Loucy (cell line): ENCODE measurements around the gene ALDH6A1.
A peak's percentile ranks its signal among the peaks of the same experiment; 100 is the strongest.

Experiments
- H2AFZ ChIP-seq: fragments of 200-600 bp; sonication (generic); 2 replicates; pipeline ENCODE4 v1.6.0; 2016; ENCODE audit warnings: antibody characterized with exemption, mild to moderate bottlenecking, low read length, moderate library complexity
- H3F3A ChIP-seq: fragments of 200-600 bp; 2 replicates; pipeline ENCODE4 v1.6.0; 2016; ENCODE audit warnings: antibody characterized with exemption, low read depth, mild to moderate bottlenecking
- H3K27me3 ChIP-seq: fragments of 200-600 bp; sonication (generic); 2 replicates; pipeline ENCODE4 v1.6.1; 2014; ENCODE audit warnings: low read length, mild to moderate bottlenecking; ENCODE audit not compliant: insufficient read depth, poor library complexity, severe bottlenecking
- H3K36me3 ChIP-seq: fragments of 200-600 bp; sonication (generic); 2 replicates; pipeline ENCODE4 v1.6.1; 2016; ENCODE audit warnings: low read length; ENCODE audit not compliant: insufficient read depth
- H3K4me1 ChIP-seq: fragments of 200-600 bp; sonication (generic); 2 replicates; pipeline ENCODE4 v1.5.1; 2014; ENCODE audit warnings: low read length, mild to moderate bottlenecking; ENCODE audit not compliant: insufficient read depth, poor library complexity, severe bottlenecking
- H3K4me2 ChIP-seq: fragments of 200-600 bp; sonication (generic); 2 replicates; pipeline ENCODE4 v1.6.0; 2014; ENCODE audit warnings: antibody characterized with exemption, low read length, low read depth, mild to moderate bottlenecking; ENCODE audit not compliant: poor library complexity, severe bottlenecking
- H3K4me3 ChIP-seq: fragments of 200-600 bp; sonication (generic); 2 replicates; pipeline ENCODE4 v1.5.1; 2014; ENCODE audit warnings: low read length, mild to moderate bottlenecking, mixed read lengths; ENCODE audit not compliant: poor library complexity, severe bottlenecking
- H3K79me2 ChIP-seq: fragments of 200-600 bp; sonication (generic); 2 replicates; pipeline ENCODE4 v1.6.1; 2014; ENCODE audit warnings: low read length; ENCODE audit not compliant: insufficient read depth
- H3K9ac ChIP-seq: fragments of 200-600 bp; sonication (generic); 2 replicates; pipeline ENCODE4 v1.6.0; 2014; ENCODE audit warnings: mild to moderate bottlenecking, low read depth, low read length, moderate library complexity; ENCODE audit not compliant: poor library complexity, severe bottlenecking
- H3K9me2 ChIP-seq: fragments of 200-600 bp; sonication (generic); replicated peaks from 2 replicates; pipeline ENCODE4 v1.6.1; 2016; ENCODE audit warnings: low read depth, low read length, mixed read lengths
- H3K9me3 ChIP-seq: fragments of 200-600 bp; sonication (generic); 2 replicates; pipeline ENCODE4 v1.6.1; 2014; ENCODE audit warnings: mild to moderate bottlenecking, antibody characterized with exemption, low read length, low read depth; ENCODE audit not compliant: insufficient read depth
- H4K20me1 ChIP-seq: fragments of 200-600 bp; sonication (generic); 2 replicates; pipeline ENCODE4 v1.6.0; 2014; ENCODE audit warnings: antibody characterized with exemption, low read length, mild to moderate bottlenecking; ENCODE audit not compliant: insufficient read depth, poor library complexity, severe bottlenecking
- EZH2phosphoT487 ChIP-seq: fragments of 200-600 bp; IDR thresholded peaks from 2 replicates; pipeline ENCODE4 v1.6.1; 2018; ENCODE audit warnings: antibody characterized with exemption, mild to moderate bottlenecking, moderate library complexity, borderline replicate concordance
- TF ChIP-seq, protein P1 (sequence below): fragments of 200-600 bp; sonication (generic); conservative IDR thresholded peaks from 2 replicates; pipeline ENCODE4 v1.5.1; 2014; ENCODE audit warnings: mild to moderate bottlenecking, antibody characterized with exemption, low read length

Gene ALDH6A1

DNA sequence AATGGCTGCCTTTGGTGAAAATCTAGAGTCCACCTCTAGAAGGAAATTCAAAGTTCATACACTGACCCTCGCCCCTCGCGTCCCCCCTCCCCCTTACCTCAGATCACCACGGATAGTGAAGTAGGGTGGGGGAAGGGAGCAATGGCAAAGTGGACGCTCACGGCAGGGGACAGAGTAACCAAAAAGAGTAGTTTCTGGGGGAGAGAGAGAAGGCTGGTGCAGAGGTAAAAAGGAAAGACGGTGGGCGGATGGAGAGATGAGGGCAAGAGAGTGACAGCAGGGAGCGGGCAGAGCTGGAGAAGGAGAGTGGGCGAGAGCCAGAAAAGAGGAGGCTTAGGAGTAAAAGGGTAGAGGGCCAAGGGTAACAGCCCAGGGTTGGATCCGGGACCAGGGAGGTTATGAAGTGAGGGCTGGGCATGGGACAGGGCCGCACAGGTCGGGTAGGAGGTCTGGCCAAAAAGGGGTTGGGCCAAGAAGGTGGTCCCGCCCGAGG, 423 bp downstream of the ALDH6A1 start:
- Histone ChIP-seq H3K36me3 (no peaks in the 10 kb centered on the region), H3K9ac (peak overlapping the region; percentile 80), H3K27me3 (no peaks in the 10 kb centered on the region), H3K79me2 (peaks cover 25% of the 10 kb centered on the region), H3K4me2 (peak overlapping the region; percentile 89), H3K9me2 (no peaks in the 10 kb centered on the region), H3K9me3 (no peaks in the 10 kb centered on the region), H3K4me3 (peak overlapping the region; percentile 84), H4K20me1 (no peaks in the 10 kb centered on the region), H2AFZ (peak overlapping the region; percentile 81), H3F3A (no peaks in the 10 kb centered on the region), H3K4me1 (peaks cover 10% of the 10 kb centered on the region)
- no peak for TF ChIP-seq EZH2phosphoT487
- TF ChIP-seq, protein P1, sequence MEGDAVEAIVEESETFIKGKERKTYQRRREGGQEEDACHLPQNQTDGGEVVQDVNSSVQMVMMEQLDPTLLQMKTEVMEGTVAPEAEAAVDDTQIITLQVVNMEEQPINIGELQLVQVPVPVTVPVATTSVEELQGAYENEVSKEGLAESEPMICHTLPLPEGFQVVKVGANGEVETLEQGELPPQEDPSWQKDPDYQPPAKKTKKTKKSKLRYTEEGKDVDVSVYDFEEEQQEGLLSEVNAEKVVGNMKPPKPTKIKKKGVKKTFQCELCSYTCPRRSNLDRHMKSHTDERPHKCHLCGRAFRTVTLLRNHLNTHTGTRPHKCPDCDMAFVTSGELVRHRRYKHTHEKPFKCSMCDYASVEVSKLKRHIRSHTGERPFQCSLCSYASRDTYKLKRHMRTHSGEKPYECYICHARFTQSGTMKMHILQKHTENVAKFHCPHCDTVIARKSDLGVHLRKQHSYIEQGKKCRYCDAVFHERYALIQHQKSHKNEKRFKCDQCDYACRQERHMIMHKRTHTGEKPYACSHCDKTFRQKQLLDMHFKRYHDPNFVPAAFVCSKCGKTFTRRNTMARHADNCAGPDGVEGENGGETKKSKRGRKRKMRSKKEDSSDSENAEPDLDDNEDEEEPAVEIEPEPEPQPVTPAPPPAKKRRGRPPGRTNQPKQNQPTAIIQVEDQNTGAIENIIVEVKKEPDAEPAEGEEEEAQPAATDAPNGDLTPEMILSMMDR: no peak

DNA sequence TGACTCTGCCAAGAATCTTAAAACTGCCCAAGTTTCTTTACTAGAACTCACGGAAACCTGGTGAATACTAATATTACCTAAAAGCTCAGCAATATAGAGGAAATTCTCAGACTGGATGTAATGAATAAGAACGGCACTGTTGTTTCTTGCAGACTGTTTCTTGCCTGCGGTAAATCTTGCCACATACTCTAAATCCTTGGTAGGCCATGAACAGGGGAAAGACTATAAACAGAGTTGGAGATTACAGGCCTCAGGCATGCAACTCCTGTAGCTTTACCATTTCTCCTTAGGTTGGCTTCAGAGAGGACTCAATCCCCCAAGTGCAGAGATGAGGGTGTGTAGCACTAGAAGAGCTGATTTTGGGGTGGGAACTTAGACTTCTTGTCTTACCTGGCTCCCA, 1.1 kb downstream of the ALDH6A1 start:
- peak overlapping the region; percentile 89 for H3K4me2 ChIP-seq
- no peaks in the 10 kb centered on the region for H3F3A ChIP-seq
- no peaks in the 10 kb centered on the region for H3K9me2 ChIP-seq
- no peaks in the 10 kb centered on the region for H3K36me3 ChIP-seq
- H3K9me3 ChIP-seq: no peaks in the 10 kb centered on the region
- peak overlapping the region; percentile 84 for H3K4me3 ChIP-seq
- no peak overlapping the region for H2AFZ ChIP-seq
- peaks cover 23% of the 10 kb centered on the region for H3K79me2 ChIP-seq
- TF ChIP-seq, protein P1: no peak
- TF ChIP-seq EZH2phosphoT487: no peak
- H4K20me1 ChIP-seq: no peaks in the 10 kb centered on the region
- H3K4me1 ChIP-seq: peaks cover 10% of the 10 kb centered on the region
- H3K9ac ChIP-seq: peak overlapping the region; percentile 80
- no peaks in the 10 kb centered on the region for H3K27me3 ChIP-seq

DNA sequence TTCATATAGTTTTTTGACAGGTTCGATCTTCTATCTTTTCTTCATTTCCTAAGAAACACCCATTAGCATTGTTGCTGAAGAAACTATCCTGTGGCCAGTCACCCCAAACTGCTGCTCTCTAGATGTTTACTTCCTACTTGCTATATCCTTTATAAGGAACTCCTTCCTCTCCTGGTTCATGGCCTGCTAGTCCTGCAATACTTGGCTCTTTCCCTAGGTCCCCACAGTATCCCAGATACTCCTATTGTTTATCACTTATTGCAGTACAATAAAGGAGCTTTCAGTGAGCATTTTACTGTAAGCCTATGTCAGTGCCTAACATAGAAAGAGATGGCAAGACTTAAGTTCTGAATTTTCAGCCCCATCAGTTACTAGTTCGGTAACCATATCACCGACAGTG, 2.8 kb downstream of the ALDH6A1 start:
- Histone ChIP-seq H3K9me2 (no peaks in the 10 kb centered on the region), H4K20me1 (no peaks in the 10 kb centered on the region), H3F3A (no peaks in the 10 kb centered on the region), H3K4me1 (peaks cover 8% of the 10 kb centered on the region), H3K4me2 (peak overlapping the region; percentile 13), H3K9me3 (no peaks in the 10 kb centered on the region), H3K79me2 (peaks cover 20% of the 10 kb centered on the region), H3K36me3 (no peaks in the 10 kb centered on the region), H3K27me3 (no peaks in the 10 kb centered on the region), H3K9ac (no peak overlapping the region), H3K4me3 (no peak overlapping the region), H2AFZ (no peak overlapping the region)
- TF ChIP-seq, protein P1: no peak
- TF ChIP-seq EZH2phosphoT487: no peak
